Upper lobe of left lung (tissue), 6 donors: ENCODE data around the gene FAM3A. TPM values are rescaled to one million over a fixed set of nuclear protein-coding genes. Genes with fewer than 3 reads are reported as not detected.
A peak's percentile ranks its signal among the peaks of the same experiment; 100 is the strongest.

ENCODE experiments used
- ATAC-seq, 2 donors: fragments of 200-7000 bp; cut with Tn5 transposase; one replicate each; pipeline ENCODE4 v1.9.1; 2022; ENCODE audit warnings: mild to moderate bottlenecking in 2 of 2, moderate library complexity in 2 of 2; ENCODE audit not compliant: low FRiP score in 2 of 2
- DNase-seq, 2 donors: peaks; one replicate each; pipeline ENCODE4 v3.0.0-alpha.2; 2019 to 2020
- H3K27ac ChIP-seq, 4 donors: fragments of 200-600 bp; sonication (generic); one replicate each; pipeline ENCODE4 v1.5.1; 2016 to 2019
- H3K27me3 ChIP-seq, 4 donors: fragments of 200-600 bp; sonication (generic); one replicate each; pipeline ENCODE4 v1.5.1; 2017 to 2019
- H3K36me3 ChIP-seq, 4 donors: fragments of 200-600 bp; sonication (generic); one replicate each; pipeline ENCODE4 v1.5.1; 2016 to 2019
- H3K4me1 ChIP-seq, 4 donors: fragments of 200-600 bp; sonication (generic); one replicate each; pipeline ENCODE4 v1.5.1; 2018 to 2019
- H3K4me3 ChIP-seq, 4 donors: fragments of 200-600 bp; sonication (generic); one replicate each; pipeline ENCODE4 v1.5.1; 2017 to 2019; ENCODE audit warnings: mild to moderate bottlenecking in 2 of 4, moderate library complexity in 1 of 4
- H3K9me3 ChIP-seq, 4 donors: fragments of 200-600 bp; sonication (generic); one replicate each; pipeline ENCODE4 v1.5.1; 2018 to 2019
- EP300 ChIP-seq, 4 donors: sonication (generic); formaldehyde crosslinking; IDR thresholded peaks; one replicate each; pipeline ENCODE4 v1.5.1; 2017; ENCODE audit warnings: antibody characterized with exemption in 4 of 4, control low read depth in 2 of 4
- POLR2A ChIP-seq, 4 donors: fragments of 450-650 bp; IDR thresholded peaks; one replicate each; pipeline ENCODE4 v1.5.1; 2016 to 2017; ENCODE audit warnings: antibody characterized with exemption in 4 of 4, mild to moderate bottlenecking in 2 of 4
- POLR2AphosphoS5 ChIP-seq, 2 donors: sonication (generic); formaldehyde crosslinking; IDR thresholded peaks; one replicate each; pipeline ENCODE4 v1.5.1; 2017; ENCODE audit warnings: antibody characterized with exemption in 2 of 2
- WGBS, 2 donors: methylation state at CpG; one replicate each; pipeline ENCODE4 v1.1.5; 2017 to 2018; 5-methylcytosine and 5-hydroxymethylcytosine counted together
- total RNA-seq, 6 donors: library from RNA; depleted of rRNA in 4 of 6; stranded (reverse); fragments of >200 nt in 4 of 6; gene quantifications; one replicate each; pipeline versions ENCODE4 v1.1.0 to v1.2.1, GENCODE V29; 2016 to 2021
- TF ChIP-seq, protein P1 (sequence below), 6 experiments: fragments of 450-650 bp in 4 of 6; fragments of 200-600 bp in 2 of 6; sonication (generic) in 2 of 6; IDR thresholded peaks; one replicate each; pipeline ENCODE4 v1.5.1; 2016 to 2019; ENCODE audit warnings: antibody characterized with exemption in 6 of 6
- donor health status: DM: no; HTN: no; CAD: no; lungs with moderate emphysema.
- donor health status: DM: no; HTN: yes; CAD: no; lungs with severe emphysema.

Gene FAM3A
- total RNA-seq, 6 donors from 2014 or later, result 41.0 to 67.1 (median 49.3) TPM

DNA sequence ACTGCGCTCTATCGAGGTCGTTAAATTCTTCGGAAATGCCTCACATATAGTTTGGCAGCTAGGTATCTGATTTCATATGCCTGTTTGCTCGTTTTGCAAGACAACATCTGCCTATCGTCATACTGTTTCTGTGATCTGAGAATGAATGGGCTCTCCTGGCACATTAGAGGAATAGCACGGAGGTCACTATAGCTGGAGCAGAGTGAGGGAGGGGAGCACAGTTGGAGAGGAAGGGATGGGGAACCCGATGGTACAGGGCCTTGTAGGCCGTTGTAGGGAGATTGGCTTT lies 31.9 kb upstream of the FAM3A start:
- TF ChIP-seq POLR2AphosphoS5 (IDR thresholded peaks at IDR 0.05), result no peak
- TF ChIP-seq EP300 (IDR thresholded peaks at IDR 0.05), result no peak
- TF ChIP-seq, protein P1, sequence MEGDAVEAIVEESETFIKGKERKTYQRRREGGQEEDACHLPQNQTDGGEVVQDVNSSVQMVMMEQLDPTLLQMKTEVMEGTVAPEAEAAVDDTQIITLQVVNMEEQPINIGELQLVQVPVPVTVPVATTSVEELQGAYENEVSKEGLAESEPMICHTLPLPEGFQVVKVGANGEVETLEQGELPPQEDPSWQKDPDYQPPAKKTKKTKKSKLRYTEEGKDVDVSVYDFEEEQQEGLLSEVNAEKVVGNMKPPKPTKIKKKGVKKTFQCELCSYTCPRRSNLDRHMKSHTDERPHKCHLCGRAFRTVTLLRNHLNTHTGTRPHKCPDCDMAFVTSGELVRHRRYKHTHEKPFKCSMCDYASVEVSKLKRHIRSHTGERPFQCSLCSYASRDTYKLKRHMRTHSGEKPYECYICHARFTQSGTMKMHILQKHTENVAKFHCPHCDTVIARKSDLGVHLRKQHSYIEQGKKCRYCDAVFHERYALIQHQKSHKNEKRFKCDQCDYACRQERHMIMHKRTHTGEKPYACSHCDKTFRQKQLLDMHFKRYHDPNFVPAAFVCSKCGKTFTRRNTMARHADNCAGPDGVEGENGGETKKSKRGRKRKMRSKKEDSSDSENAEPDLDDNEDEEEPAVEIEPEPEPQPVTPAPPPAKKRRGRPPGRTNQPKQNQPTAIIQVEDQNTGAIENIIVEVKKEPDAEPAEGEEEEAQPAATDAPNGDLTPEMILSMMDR (IDR thresholded peaks at IDR 0.05), result no peak
- no peak for TF ChIP-seq POLR2A (IDR thresholded peaks at IDR 0.05)
- no peak for ATAC-seq
- H3K27me3 ChIP-seq, result no peaks in the 10 kb centered on the region
- peak overlapping the region; percentile 59 to 76 (median 66) for H3K4me3 ChIP-seq
- H3K9me3 ChIP-seq, result peaks cover 0 to 9% (median 0%) of the 10 kb centered on the region in 4 donors
- peaks cover 18 to 51% (median 25%) of the 10 kb centered on the region in 4 donors for H3K4me1 ChIP-seq
- 0 to 39% methylated on average over 9 of the region's 9 CpGs for WGBS, 2 donors
- peaks cover 0 to 3% (median 0%) of the 10 kb centered on the region in 4 donors for H3K36me3 ChIP-seq
- H3K27ac ChIP-seq, result peak overlapping the region; percentile 86 to 89 (median 89)
- DNase-seq, result no peak

DNA sequence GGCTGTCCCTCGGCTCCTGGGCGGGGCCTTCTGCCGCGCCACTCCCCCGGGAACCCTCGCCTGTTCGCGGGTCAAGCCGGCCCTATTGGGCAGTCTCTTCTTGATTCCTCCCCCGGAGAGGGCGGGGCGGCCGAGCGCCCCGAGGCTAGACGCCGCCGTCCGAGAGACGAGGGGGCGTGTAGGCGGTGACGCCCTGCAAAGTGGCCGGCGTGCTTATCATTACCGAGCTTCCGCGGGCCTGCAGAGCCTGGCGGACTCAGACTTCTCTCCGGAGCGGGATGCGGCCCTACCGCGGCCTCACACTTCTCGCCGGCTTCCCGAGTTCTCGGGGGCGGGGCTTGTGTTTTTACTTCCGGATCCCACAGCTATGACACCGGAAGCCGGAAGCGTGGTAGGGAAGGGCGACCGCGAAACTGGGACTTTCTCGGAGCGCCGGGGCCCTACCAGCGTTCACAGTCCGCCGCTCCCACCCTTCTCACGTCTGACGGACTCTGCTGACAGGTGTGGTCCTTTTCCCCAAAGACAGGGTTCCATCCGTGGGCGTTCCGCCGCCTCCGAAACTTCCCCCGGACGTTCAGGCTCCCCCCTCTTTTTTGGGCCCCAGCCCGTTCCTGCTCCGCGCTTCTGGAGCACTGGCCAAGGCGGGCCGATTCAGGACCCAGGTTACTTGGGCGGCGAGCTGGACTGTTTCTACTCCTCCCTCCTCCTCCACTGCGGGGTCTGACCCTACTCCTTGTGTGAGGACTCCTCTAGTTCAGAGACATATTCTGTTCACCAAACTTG lies 31.4 kb upstream of the FAM3A start, which contains the start of gene IKBKG:
Gene IKBKG (plus strand): TSS at position 376 of the 783 bp plus-strand sequence. CDS start 4,383 bp downstream, outside the sequence.
- Histone ChIP-seq H3K36me3 (no peaks in the 10 kb centered on the region), H3K27ac (peak within 1 kb of the TSS; percentile 86 to 89 (median 89)), H3K27me3 (no peaks in the 10 kb centered on the region), H3K4me1 (peaks cover 23 to 51% (median 29%) of the 10 kb centered on the region in 4 donors), H3K4me3 (peak within 1 kb of the TSS; percentile 59 to 76 (median 66)), H3K9me3 (peaks cover 0 to 9% (median 0%) of the 10 kb centered on the region in 4 donors)
- peak; percentile 95 to 97 for ATAC-seq
- TF ChIP-seq, protein P1 (IDR thresholded peaks at IDR 0.05), result no peak
- TF ChIP-seq EP300 (IDR thresholded peaks at IDR 0.05), result no peak
- TF ChIP-seq POLR2AphosphoS5 (IDR thresholded peaks at IDR 0.05), result peak; percentile 38 to 64
- TF ChIP-seq POLR2A (IDR thresholded peaks at IDR 0.05), result peak in 2 of 4 donors; percentile 41 to 58
- WGBS, 2 donors, result 0 to 41% methylated on average over 5 to 46 of the region's 69 CpGs
- DNase-seq, result peak; percentile 93 to 97

DNA sequence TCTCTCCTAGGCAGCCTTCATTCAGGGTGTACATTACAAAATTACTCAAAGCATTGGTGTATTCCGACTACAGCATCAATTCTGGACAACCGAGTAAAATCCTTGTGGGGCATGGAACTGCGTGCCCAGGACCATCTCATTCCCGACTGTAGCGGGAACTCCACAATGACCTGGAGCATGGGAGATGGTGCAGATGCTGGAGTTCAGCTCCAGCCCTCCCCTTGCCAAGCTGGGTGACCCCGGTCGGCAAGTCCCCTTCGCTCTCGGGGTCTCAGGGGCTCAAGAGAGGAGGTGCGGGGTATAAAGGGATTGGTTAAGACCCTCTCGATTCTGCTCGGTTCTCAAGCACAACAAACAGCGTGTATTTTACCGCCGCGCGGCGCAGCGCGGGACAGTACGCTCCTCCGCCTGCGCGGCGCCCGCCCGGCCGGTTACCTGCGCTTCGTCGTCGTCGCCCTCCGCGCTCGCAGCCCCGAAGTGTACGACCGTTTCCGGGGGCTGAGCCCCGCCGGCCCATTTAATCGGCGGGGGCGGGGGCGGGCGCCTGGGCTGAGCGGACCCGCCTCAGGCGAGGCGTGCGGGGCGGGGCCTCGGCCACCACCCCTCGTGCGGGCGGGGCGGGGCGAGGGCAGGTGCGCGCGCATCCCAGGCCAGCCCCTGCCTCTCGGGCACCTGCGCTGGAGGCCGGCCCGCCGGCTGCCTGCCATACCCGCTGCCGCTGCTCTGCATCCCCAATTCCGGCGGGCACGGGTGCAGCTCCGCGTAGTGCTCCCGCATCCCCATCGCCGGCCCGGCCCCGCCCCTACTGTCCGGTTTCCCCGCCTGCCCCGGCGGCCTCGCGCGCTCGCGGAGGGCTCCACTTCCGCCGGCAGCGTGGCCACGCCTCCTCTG lies 30.6 kb upstream of the FAM3A start, which contains the start of gene G6PD:
Gene G6PD (minus strand): TSS at position 493 of the 891 bp plus-strand sequence. CDS start 691 bp downstream, outside the sequence.
- Histone ChIP-seq H3K27me3 (no peaks in the 10 kb centered on the region), H3K9me3 (peaks cover 0 to 9% (median 0%) of the 10 kb centered on the region in 4 donors), H3K27ac (peak within 1 kb of the TSS; percentile 86 to 89 (median 89)), H3K4me3 (peak within 1 kb of the TSS; percentile 59 to 76 (median 66)), H3K36me3 (no peaks in the 10 kb centered on the region), H3K4me1 (peaks cover 32 to 54% (median 36%) of the 10 kb centered on the region in 4 donors)
- TF ChIP-seq POLR2A (IDR thresholded peaks at IDR 0.05) (peak in 2 of 4 donors; percentile 22 to 66), EP300 (IDR thresholded peaks at IDR 0.05) (no peak), POLR2AphosphoS5 (IDR thresholded peaks at IDR 0.05) (peak; percentile 6 to 24)
- TF ChIP-seq, protein P1 (IDR thresholded peaks at IDR 0.05), result peak in 1 of 6 experiments; percentile 32
- 32% methylated on average over 52 of the region's 92 CpGs; no CpG with 5 or more reads in 1 of the 2 donors for WGBS, 2 donors
- ATAC-seq, result peak; percentile 69 to 90
- DNase-seq, result peak; percentile 76 to 97

DNA sequence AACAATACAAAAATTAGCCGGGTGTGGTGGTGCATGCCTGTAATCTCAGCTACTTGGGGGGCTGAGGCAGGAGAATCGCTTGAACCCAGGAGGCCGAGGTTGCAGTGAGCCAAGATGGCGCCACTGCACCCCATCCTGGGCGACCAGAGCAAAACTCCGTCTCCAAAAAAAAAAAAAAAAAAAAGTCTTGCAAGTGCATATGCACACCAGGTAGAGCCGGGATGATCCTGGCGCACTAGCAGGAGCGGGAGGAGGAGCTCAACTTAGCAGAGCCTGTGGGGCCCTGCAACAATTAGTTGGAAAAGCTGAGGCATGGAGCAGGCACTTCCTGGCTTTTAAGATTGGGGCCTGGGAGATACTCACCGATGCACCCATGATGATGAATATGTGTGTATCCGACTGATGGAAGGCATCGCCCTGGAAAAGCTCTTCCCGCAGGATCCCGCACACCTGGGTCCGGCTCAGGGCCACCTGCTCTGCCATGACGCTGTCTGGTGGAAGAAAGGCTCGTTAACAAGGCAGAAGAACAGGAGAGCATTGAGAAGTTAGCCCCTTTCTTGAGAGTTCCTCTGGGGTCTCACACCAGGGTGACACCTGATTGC lies 29.7 kb upstream of the FAM3A start:
- H3K27me3 ChIP-seq, result no peaks in the 10 kb centered on the region
- ATAC-seq (no peak), DNase-seq (no peak)
- H3K9me3 ChIP-seq, result peaks cover 0 to 9% (median 0%) of the 10 kb centered on the region in 4 donors
- TF ChIP-seq, protein P1 (IDR thresholded peaks at IDR 0.05), result no peak
- TF ChIP-seq EP300 (IDR thresholded peaks at IDR 0.05), result no peak
- TF ChIP-seq POLR2AphosphoS5 (IDR thresholded peaks at IDR 0.05), result no peak
- TF ChIP-seq POLR2A (IDR thresholded peaks at IDR 0.05), result no peak
- WGBS, 2 donors, result 90 to 92% methylated on average over 10 to 17 of the region's 17 CpGs
- no peaks in the 10 kb centered on the region for H3K36me3 ChIP-seq
- peak overlapping the region in 2 of 4 donors; percentile 89 for H3K27ac ChIP-seq
- peak overlapping the region in 3 of 4 donors; percentile 59 to 76 (median 69) for H3K4me3 ChIP-seq
- H3K4me1 ChIP-seq, result peaks cover 36 to 61% (median 39%) of the 10 kb centered on the region in 4 donors
